Ishikawa (cell line): ENCODE data around the gene ASTN2.

Experiments
- CEBPB ChIP-seq: IDR thresholded peaks from 2 replicates; pipeline ENCODE4 v1.6.1; 2012
- CREB1 ChIP-seq: IDR thresholded peaks from 2 replicates; pipeline ENCODE4 v1.6.1; 2012; ENCODE audit warnings: low read depth
- EGR1 ChIP-seq: IDR thresholded peaks from 2 replicates; pipeline ENCODE4 v1.6.1; 2012
- EP300 ChIP-seq: IDR thresholded peaks from 2 replicates; pipeline ENCODE4 v1.6.1; 2012; ENCODE audit warnings: borderline replicate concordance
- FOXM1 ChIP-seq: IDR thresholded peaks from 2 replicates; pipeline ENCODE4 v1.6.1; 2012; ENCODE audit warnings: low read depth, borderline replicate concordance
- NFIC ChIP-seq: IDR thresholded peaks from 2 replicates; pipeline ENCODE4 v1.6.1; 2012
- RAD21 ChIP-seq: IDR thresholded peaks from 2 replicates; pipeline ENCODE4 v1.6.1; 2012; ENCODE audit warnings: low read depth
- TAF1 ChIP-seq: IDR thresholded peaks from 2 replicates; pipeline ENCODE4 v1.6.1; 2012; ENCODE audit warnings: low read depth, mild to moderate bottlenecking
- TCF12 ChIP-seq: IDR thresholded peaks from 2 replicates; pipeline ENCODE4 v1.6.1; 2012; ENCODE audit warnings: low read depth
- TEAD4 ChIP-seq: IDR thresholded peaks from 2 replicates; pipeline ENCODE4 v1.6.1; 2012
- YY1 ChIP-seq: IDR thresholded peaks from 2 replicates; pipeline ENCODE4 v1.6.1; 2012; ENCODE audit warnings: low read depth
- ZBTB7A ChIP-seq: IDR thresholded peaks from 2 replicates; pipeline ENCODE4 v1.6.1; 2012; ENCODE audit warnings: low read depth
- TF ChIP-seq, protein P1 (sequence below): IDR thresholded peaks from 2 replicates; pipeline ENCODE4 v1.6.1; 2012
- TF ChIP-seq, protein P2 (sequence below): IDR thresholded peaks from 2 replicates; pipeline ENCODE4 v1.6.1; 2012; ENCODE audit warnings: low read depth, mild to moderate bottlenecking
- TF ChIP-seq, protein P3 (sequence below): IDR thresholded peaks from 2 replicates; pipeline ENCODE4 v1.6.1; 2012

The ASTN2 gene

GRCh38 chr9:116451500-116452115 lies 963.2 kb downstream of the ASTN2 start:
- TF ChIP-seq ZBTB7A (no peak), CEBPB (no peak), YY1 (no peak), RAD21 (no peak), EGR1 (no peak), TCF12 (no peak), TEAD4 (no peak), NFIC (no peak), CREB1 (no peak), FOXM1 (no peak), EP300 (no peak), TAF1 (no peak)
- TF ChIP-seq, protein P1, sequence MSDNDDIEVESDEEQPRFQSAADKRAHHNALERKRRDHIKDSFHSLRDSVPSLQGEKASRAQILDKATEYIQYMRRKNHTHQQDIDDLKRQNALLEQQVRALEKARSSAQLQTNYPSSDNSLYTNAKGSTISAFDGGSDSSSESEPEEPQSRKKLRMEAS = no peak
- TF ChIP-seq, protein P2, sequence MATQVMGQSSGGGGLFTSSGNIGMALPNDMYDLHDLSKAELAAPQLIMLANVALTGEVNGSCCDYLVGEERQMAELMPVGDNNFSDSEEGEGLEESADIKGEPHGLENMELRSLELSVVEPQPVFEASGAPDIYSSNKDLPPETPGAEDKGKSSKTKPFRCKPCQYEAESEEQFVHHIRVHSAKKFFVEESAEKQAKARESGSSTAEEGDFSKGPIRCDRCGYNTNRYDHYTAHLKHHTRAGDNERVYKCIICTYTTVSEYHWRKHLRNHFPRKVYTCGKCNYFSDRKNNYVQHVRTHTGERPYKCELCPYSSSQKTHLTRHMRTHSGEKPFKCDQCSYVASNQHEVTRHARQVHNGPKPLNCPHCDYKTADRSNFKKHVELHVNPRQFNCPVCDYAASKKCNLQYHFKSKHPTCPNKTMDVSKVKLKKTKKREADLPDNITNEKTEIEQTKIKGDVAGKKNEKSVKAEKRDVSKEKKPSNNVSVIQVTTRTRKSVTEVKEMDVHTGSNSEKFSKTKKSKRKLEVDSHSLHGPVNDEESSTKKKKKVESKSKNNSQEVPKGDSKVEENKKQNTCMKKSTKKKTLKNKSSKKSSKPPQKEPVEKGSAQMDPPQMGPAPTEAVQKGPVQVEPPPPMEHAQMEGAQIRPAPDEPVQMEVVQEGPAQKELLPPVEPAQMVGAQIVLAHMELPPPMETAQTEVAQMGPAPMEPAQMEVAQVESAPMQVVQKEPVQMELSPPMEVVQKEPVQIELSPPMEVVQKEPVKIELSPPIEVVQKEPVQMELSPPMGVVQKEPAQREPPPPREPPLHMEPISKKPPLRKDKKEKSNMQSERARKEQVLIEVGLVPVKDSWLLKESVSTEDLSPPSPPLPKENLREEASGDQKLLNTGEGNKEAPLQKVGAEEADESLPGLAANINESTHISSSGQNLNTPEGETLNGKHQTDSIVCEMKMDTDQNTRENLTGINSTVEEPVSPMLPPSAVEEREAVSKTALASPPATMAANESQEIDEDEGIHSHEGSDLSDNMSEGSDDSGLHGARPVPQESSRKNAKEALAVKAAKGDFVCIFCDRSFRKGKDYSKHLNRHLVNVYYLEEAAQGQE = no peak
- TF ChIP-seq, protein P3, sequence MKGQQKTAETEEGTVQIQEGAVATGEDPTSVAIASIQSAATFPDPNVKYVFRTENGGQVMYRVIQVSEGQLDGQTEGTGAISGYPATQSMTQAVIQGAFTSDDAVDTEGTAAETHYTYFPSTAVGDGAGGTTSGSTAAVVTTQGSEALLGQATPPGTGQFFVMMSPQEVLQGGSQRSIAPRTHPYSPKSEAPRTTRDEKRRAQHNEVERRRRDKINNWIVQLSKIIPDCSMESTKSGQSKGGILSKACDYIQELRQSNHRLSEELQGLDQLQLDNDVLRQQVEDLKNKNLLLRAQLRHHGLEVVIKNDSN = no peak

- TF ChIP-seq CREB1 = no peak
- no peak for TF ChIP-seq FOXM1
- TF ChIP-seq, protein P2 = no peak
- TF ChIP-seq, protein P1 = no peak
- no peak for TF ChIP-seq EGR1
- TF ChIP-seq ZBTB7A = no peak
- no peak for TF ChIP-seq NFIC
- TF ChIP-seq, protein P3 = no peak
- no peak for TF ChIP-seq TCF12
- TF ChIP-seq TEAD4 = no peak
- TF ChIP-seq RAD21 = no peak
- no peak for TF ChIP-seq TAF1
- TF ChIP-seq YY1 = no peak
- TF ChIP-seq EP300 = no peak
- no peak for TF ChIP-seq CEBPB
Observed at GRCh38 chr9:116450378-116451139, 964.3 kb downstream of the ASTN2 start.

DNA sequence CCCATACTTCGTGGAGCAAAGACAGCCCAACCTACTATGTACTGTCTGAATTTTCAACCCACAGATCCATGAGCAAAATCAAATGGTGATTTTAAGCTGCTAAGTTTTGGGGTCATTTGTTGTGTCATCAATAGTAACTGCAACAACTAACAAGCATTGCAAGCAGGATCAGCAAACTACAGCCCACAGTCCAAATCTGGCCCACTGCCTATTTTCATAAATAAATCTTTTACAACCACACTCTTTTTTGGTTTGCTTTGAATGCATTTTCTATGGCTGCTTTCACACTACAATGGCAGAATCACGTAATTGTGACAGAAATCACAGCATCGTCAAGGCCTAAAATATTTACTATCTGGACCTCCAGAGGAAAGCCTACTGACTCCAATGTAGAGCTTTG lies 964.9 kb downstream of the ASTN2 start:
- TF ChIP-seq NFIC (no peak), RAD21 (no peak), YY1 (no peak), EP300 (no peak), TEAD4 (no peak), CEBPB (no peak)
- TF ChIP-seq, protein P2 = no peak
- TF ChIP-seq, protein P1 = no peak

- TF ChIP-seq FOXM1 (no peak), TEAD4 (no peak), TAF1 (no peak), CEBPB (no peak), YY1 (no peak), EGR1 (no peak), EP300 (no peak), CREB1 (no peak), TCF12 (no peak), NFIC (no peak), ZBTB7A (no peak), RAD21 (no peak)
- TF ChIP-seq, protein P3 = no peak
- TF ChIP-seq, protein P1 = no peak
- TF ChIP-seq, protein P2 = no peak
Observed at GRCh38 chr9:116448431-116448830, 966.4 kb downstream of the ASTN2 start.
